ENCODE results near the gene LRATD1.

LRATD1 gene

DNA sequence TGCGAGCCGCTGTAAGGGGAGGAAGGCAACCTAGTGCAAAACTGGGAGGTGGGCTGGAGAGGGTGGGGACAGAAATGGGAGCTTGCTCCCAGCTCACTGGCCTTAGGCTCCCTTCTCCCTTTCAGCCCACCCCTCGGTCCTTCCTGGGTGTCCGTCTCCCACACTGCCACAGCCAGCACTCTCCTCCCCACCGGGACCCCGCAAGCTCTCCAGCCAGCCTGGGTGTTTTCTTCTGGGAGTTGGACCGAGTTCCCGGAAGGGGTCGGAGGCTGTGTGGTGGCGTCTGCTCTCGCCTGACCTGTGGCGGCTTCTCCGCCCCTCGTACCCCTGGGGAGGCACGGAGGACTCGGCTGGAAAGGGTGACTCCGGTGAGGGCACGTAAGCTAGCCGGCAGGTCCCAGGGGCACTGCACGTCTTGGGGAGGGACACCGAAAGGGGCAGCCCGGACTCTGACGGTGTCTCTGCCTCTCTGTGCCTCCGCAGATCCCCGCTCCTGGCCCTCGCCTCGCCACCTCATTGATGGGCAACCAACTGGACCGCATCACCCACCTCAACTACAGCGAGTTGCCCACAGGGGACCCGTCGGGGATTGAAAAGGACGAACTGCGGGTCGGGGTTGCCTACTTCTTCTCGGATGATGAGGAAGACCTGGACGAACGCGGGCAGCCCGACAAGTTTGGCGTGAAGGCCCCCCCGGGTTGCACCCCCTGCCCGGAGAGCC is 1.1 kb downstream of the LRATD1 start:
- no peak for DNase-seq (ENCODE audit: low read depth in 2 of 2)

DNA sequence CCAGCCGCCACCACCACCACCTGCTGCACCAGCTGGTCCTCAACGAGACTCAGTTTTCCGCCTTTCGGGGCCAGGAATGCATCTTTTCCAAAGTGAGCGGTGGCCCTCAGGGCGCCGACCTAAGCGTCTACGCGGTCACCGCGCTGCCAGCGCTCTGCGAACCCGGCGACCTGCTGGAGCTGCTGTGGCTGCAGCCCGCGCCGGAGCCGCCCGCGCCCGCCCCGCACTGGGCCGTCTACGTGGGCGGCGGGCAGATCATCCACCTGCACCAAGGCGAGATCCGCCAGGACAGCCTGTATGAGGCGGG is 1.6 kb downstream of the LRATD1 start:
- DNase-seq (ENCODE audit: low read depth in 2 of 2): no peak

DNA sequence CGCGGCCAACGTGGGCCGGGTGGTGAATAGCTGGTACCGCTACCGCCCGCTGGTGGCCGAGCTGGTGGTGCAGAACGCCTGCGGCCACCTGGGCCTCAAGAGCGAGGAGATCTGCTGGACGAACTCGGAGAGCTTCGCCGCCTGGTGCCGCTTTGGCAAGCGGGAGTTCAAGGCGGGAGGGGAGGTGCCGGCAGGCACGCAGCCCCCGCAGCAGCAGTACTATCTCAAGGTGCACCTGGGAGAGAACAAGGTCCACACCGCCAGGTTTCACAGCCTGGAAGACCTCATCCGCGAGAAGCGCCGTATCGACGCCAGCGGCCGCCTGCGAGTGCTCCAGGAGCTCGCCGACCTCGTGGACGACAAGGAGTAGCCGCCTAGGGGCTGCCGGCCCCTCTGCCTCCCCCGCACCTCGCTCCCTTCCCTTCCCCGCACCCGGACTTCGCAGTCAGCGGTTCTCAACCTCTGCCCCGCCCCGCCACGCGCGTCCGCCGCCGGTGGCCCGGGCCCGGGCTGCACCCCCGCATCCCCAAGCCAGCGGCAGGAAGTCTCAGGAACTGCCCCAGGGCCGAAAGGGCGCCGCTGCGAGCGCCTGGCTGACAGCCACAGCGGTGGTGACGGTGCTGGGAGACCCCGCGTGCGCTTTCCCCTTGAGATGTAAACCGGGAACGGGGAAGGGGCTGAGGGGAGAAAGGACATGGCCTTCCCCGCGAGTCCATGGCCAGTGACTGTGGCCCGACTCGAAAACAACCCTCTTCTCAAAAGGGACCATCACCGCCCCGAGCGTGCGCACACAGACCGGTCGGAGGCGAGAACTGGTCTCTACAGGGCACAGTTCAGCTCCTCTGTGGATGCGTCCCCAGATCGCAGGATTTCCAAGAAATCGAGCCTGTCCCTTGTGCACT is 2.2 kb downstream of the LRATD1 start:
- no peak for DNase-seq (ENCODE audit: low read depth in 2 of 2)

DNA sequence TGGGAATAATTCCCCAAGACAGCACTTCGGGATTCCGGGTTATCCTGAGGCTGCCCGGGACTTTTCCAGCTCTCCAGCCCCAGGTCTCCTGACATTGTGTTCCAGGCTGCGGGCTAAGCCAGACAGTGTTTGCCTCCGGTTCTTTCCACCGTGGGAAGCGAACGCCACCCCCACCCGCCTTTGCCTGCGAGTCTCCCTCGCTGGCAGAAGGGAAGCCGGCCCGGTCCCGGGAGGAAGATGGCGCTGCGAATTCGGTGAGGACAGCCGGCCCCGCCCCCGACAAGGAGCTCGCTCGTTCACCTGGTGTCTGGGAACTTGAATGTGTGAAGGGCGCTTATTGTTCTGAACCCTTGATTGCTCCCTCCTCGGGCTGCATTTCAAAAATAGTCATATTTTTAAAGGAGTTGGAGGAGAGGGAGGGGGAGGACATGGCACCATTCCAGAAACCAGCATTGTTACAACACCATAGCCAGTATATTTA is 2.9 kb downstream of the LRATD1 start:
- no peak for DNase-seq (ENCODE audit: low read depth in 2 of 2)

DNA sequence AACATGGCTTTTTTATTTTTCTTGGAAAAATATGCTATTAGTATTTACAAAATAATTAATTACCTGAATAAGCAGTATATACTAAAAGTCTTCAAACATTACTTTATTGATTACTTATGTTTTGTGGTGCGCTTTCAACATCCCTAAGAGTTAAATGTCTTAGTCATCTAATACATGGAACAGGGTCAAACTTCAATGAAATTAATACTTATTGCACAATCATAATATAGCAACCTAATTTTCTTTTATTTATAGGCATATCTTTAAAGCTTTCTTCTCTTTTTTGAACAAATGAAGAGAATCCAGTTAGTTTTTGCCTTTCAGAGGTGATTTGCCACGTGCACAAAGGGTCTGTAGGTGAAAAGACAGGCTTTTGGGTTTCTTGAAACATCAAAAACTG is 6.0 kb downstream of the LRATD1 start:
- no peak for DNase-seq (ENCODE audit: low read depth in 2 of 2)

DNA sequence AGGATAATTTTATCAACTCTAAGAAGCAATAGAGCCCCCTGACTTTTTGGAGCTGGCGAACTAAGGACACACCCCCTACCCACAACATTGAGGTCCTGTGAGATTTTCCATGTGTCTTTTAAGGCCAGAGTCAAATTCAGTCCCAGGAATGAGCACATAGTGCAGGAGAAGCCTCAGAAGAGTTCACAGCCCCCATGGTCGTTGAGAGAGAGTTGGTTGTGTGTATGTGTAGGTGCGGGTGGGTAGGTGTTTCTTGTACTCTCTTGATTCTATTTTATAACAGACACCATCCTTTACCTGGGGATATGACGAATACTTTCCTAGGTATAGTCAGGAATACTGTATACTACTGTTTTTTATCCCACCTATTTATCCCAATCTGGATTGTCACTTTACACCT is 8.6 kb downstream of the LRATD1 start:
- no peak for DNase-seq (ENCODE audit: low read depth in 2 of 2)

DNA sequence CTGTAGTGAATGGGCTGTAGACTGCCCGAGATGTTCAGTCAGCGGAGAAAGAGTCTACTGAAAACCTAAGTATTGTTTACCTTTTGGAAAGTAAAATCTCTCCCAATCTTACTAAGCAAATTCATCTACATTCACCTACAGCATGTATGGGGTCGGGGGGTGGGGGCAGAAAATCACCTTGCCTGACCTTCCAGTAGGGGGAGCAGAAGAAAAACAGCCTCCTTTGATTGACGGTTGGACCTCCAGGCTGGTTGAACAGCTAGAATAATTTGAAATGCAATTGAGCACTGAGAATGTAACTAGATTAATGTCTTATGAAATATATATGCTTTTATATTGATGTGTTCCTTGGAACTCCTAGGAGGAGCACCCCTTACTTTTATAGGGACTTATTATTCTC is 10.0 kb downstream of the LRATD1 start:
- DNase-seq (ENCODE audit: low read depth in 2 of 2): no peak

DNA sequence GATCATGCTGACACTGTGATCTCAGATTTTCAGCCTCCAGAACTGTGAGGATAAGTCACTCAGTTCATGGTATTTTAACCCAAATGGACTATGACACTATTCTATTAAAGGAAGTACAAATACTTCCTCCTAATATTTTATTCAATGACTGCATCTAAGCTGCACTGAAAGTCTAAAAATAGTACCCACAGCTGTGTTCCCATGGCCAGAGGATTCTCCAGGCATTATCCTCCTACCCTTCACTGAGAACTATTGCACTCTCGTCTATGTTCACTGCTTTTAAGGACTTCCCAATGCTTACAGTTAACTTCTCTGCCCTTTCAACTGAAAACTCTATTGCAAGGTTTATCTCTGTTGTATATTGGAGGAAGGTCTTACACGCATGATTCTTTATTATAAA is 15.2 kb downstream of the LRATD1 start:
- DNase-seq (ENCODE audit: low read depth in 2 of 2): no peak

DNA sequence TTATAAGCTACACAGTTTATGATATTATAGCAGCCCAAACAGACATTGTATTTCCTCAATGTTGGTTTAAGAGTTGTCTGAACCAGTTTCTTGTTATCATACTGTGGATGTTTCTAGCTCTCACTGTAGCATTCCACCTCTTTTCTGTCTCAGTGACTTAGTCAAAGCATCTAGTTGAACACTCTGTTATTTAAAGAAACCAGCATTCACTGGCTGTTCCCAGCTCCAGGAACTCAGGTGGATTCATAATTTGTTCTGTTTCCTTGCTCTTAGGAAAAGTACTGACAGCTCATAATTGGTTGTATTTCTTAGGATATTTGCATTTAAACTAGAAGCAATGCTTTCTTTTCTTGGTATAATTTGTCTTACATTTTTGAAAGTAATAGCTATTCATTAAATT is 17.5 kb downstream of the LRATD1 start:
- DNase-seq (ENCODE audit: low read depth in 2 of 2): no peak

DNA sequence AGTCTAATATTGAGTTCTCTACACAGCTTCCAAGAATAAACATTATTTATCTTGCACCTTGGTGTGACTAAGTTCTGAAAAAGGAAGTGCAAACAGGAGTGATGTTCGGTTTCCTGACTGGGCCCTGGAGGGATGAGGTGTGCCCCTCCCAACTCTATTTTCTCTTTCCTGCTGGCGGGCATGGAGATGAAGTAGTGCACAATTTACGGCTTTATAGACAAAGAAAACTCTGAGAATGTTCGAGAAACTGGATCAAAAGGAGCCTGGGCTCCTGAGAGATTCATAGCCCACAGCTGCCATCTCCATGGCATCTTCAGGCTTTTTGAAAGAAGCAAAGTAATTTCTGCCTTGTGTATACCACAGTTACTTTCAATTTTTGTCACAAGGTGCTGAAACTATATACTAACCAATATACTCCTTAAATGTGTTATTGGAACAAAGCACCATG is 22.3 kb downstream of the LRATD1 start:
- DNase-seq (ENCODE audit: low read depth in 2 of 2): no peak

DNA sequence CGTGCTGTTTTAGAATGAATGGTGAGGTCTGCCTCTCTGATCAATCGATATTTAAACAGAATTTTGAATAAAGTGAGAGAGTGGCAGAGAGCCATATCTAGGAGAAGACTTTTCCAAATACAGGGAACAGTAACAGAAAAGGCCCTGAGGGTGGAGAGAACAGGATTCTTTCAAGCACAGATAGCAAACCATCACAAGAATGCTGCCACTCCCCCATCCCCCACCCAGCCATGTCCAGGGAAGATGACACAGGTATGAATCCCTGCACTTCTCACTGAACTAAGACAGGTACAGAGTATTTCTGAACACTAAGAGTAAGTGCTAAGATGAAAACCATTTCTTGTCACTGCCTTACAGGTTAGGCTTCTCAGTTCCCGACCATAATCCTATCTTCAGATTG is 23.6 kb downstream of the LRATD1 start:
- DNase-seq (ENCODE audit: low read depth in 2 of 2): no peak

DNA sequence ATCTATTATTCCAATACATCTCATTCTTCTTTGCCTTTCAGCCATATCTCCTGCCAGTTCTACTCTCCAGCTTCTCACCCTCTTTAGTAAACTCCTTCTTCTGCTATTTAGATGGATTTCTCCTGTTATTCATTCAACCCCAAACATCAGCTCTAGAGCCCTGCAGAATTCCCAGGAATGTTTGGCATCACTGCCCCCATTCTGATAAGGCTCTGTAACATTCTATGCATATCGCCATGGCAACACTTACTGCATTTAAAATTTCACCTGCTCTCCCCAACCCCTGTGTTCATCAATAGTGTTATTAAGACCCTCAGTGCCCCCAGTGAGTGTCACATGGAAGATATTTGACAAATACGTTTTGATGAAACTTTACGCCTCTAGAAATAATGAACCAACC is 28.6 kb downstream of the LRATD1 start:
- DNase-seq (ENCODE audit: low read depth in 2 of 2): no peak

DNA sequence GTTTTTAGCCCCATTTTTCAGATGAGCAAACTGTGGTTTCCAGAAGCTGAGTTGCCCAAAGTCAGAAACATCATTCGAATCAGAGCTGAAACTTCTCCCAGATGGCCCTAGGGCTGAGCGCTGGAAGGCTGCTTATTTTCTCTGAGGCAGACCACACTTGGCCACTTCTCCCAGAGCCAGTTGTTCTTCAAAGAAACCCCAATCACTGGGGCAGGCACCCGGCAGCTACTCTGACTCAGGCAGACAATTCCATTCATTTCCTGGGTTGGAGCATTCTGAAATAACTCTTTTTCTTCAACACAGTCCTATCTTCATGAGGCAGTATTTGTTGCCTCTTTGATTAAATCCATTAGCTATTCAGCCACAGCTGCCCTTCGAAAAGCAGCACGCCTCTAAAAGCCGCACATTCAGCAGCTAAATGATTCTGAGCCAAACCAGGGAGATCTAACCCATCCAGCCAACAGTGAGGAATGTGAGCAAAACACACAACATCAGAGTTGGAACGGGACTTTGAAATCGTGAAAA is 40.9 kb downstream of the LRATD1 start:
- DNase-seq (ENCODE audit: low read depth in 2 of 2): no peak

DNA sequence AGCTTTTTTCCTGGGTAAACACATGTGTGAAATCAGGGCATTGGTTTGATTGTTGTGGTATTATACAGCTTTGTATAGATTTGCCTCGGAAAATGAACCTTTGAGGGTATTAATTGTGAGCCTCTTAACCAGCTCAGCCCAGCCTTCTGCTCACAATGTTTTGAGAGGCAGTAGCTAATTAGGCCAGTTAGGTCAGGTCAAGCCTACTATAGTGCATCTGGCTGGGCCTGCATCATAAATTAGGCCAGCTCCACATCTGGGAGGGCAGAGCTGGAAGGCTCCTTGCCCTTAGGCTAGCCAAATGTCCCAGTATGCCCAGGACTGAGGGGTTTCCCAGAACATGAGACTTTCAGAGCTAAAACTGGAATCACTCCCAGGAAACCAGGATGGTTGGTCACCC is 43.0 kb downstream of the LRATD1 start:
- DNase-seq (ENCODE audit: low read depth in 2 of 2): no peak

DNA sequence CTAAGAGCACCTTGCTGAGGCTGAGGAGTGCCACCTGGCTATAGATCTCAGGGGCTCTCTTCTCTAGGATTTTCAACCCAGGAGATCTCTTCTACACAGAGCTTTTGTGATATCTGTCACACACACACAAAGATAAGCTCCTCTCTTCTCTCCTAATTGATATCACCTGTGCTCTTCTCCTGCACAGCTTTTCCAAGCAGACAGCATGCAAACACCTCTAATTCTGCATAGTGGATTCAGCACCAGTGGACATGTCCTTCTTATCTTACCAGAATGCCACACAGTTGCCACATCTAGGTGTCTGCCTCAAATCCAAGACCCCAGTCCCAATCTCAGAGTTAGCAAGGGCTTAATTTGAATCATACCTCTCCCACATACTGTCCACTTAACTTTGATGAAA is 43.9 kb downstream of the LRATD1 start:
- DNase-seq (ENCODE audit: low read depth in 2 of 2): no peak

DNA sequence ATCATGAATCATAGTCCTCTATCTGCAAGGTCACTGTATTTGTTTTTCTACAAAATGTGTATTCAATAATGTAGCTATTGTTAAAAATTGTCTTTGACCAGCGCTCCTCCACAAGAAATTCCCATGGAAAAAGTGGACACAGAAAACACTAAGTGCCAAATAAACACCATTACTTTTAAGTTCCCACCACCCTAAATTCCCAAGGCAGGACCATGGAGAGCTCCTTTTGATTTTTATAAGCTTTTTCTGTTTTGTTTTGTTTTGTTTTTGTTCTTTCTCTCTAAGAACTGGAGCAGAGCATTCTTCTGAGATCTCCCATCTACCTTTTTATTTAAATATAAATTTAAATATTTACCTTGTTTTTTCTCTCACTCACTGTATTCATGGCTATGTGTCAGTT is 44.5 kb downstream of the LRATD1 start:
- DNase-seq (ENCODE audit: low read depth in 2 of 2): no peak

DNA sequence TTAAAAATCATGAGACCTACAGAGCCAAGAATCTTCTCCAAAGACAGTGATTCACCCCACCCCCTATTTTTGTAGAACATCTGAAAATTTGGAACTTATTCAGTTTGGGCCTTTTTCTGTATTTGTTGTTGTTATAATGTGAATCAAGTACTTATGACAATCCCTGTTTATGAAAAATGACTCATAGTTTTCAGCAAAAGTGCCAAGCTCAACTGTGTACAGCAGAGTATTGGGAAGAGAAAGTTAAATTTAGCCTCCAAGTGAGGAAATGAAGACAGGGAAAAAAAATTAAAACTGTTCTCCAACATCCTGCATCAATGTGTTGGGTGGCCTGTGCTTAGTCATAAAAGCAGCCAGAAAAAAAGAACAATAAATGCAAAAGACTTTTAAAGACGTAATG is 46.2 kb downstream of the LRATD1 start:
- no peak for DNase-seq (ENCODE audit: low read depth in 2 of 2)

DNA sequence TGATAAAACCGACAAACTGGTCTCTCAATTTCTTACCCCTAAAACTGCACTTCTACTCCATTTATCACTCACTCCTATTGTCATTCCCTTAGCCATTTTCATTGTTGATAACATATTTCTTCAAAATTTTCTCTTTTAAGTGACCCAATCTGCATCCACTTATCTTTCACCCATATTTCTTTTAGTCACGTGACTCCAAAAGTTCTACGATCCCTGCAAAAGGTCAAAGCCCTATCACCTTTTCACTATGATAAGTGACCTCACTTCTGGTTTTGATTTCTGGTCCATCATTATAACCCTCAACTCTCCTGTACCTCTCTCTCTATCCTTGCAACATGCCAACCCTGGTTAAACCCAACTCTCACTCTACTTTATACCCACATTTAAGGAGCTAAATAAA is 49.1 kb downstream of the LRATD1 start:
- DNase-seq (ENCODE audit: low read depth in 2 of 2): no peak

All from stimulated activated CD8-positive, alpha-beta memory T cell treated with anti-CD3 and anti-CD28 coated beads, Interleukin-15, amount 100 ng/mL, for 4 hours (primary cell).